HEK293T (cell line): ENCODE data around the gene TMEM62.
"Not testable (repeated sequence)": the region's sequence is repeated elsewhere in the genome, so short reads cannot be mapped to it uniquely, and the experiment has no call there.

Experiments used
- CTCF ChIA-PET: fragments of 350-600 bp; formaldehyde crosslinking; extraction: SDS; loops from one replicate; lab custom pipeline; 2021; ENCODE audit warnings: antibody characterized with exemption, inconsistent platforms; lab: Yijun Ruan, JAX
- POLR2A ChIA-PET: fragments of 350-600 bp; formaldehyde crosslinking; extraction: SDS; loops from one replicate; lab custom pipeline; 2020; ENCODE audit warnings: antibody characterized with exemption, inconsistent platforms; lab: Yijun Ruan, JAX
- DNase-seq: peaks from one replicate; pipeline ENCODE4 v3.0.0; 2012; ENCODE audit warnings: mixed read lengths; ENCODE audit errors: extremely low spot score
- ARNT ChIP-seq: fragments of 450-650 bp; IDR thresholded peaks from 2 replicates; pipeline ENCODE4 v1.6.1; 2017; ENCODE audit warnings: mild to moderate bottlenecking
- BHLHE40 ChIP-seq: fragments of 450-650 bp; IDR thresholded peaks from 2 replicates; pipeline ENCODE4 v1.6.1; 2016; ENCODE audit warnings: mild to moderate bottlenecking, moderate library complexity, borderline replicate concordance
- CTBP1 ChIP-seq: fragments of 450-650 bp; IDR thresholded peaks from 2 replicates; pipeline ENCODE4 v1.6.1; 2016; ENCODE audit warnings: borderline replicate concordance
- ELF4 ChIP-seq: fragments of 450-650 bp; IDR thresholded peaks from 2 replicates; pipeline ENCODE4 v1.6.1; 2017; ENCODE audit warnings: antibody characterized with exemption
- FOXA1 ChIP-seq: fragments of 450-650 bp; IDR thresholded peaks from 2 replicates; pipeline ENCODE4 v1.6.1; 2016; ENCODE audit warnings: mild to moderate bottlenecking
- FOXK2 ChIP-seq: fragments of 450-650 bp; IDR thresholded peaks from 2 replicates; pipeline ENCODE4 v1.6.1; 2016; ENCODE audit warnings: mild to moderate bottlenecking
- FOXM1 ChIP-seq: fragments of 450-650 bp; IDR thresholded peaks from 2 replicates; pipeline ENCODE4 v1.6.1; 2017; ENCODE audit warnings: mild to moderate bottlenecking, borderline replicate concordance
- HDGF ChIP-seq: fragments of 450-650 bp; IDR thresholded peaks from 2 replicates; pipeline ENCODE4 v1.6.1; 2017; ENCODE audit warnings: antibody characterized with exemption, borderline replicate concordance
- L3MBTL2 ChIP-seq: fragments of 450-650 bp; conservative IDR thresholded peaks from 2 replicates; pipeline ENCODE4 v1.6.1; 2016; ENCODE audit warnings: mild to moderate bottlenecking
- LEF1 ChIP-seq: fragments of 450-650 bp; IDR thresholded peaks from 2 replicates; pipeline ENCODE4 v1.6.1; 2017; ENCODE audit warnings: mild to moderate bottlenecking, borderline replicate concordance
- NFRKB ChIP-seq: fragments of 450-650 bp; IDR thresholded peaks from 2 replicates; pipeline ENCODE4 v1.6.1; 2016; ENCODE audit warnings: mild to moderate bottlenecking, moderate library complexity
- PKNOX1 ChIP-seq: fragments of 450-650 bp; IDR thresholded peaks from 2 replicates; pipeline ENCODE4 v1.6.1; 2016
- SP1 ChIP-seq: fragments of 450-650 bp; IDR thresholded peaks from 2 replicates; pipeline ENCODE4 v1.6.1; 2017
- SUZ12 ChIP-seq: fragments of 450-650 bp; IDR thresholded peaks from 2 replicates; pipeline ENCODE4 v1.6.1; 2016; ENCODE audit warnings: mild to moderate bottlenecking
- TARDBP ChIP-seq: fragments of 450-650 bp; IDR thresholded peaks from 2 replicates; pipeline ENCODE4 v1.6.1; 2016
- ZNF384 ChIP-seq: fragments of 450-650 bp; IDR thresholded peaks from 2 replicates; pipeline ENCODE4 v1.6.1; 2016

Gene TMEM62

DNA sequence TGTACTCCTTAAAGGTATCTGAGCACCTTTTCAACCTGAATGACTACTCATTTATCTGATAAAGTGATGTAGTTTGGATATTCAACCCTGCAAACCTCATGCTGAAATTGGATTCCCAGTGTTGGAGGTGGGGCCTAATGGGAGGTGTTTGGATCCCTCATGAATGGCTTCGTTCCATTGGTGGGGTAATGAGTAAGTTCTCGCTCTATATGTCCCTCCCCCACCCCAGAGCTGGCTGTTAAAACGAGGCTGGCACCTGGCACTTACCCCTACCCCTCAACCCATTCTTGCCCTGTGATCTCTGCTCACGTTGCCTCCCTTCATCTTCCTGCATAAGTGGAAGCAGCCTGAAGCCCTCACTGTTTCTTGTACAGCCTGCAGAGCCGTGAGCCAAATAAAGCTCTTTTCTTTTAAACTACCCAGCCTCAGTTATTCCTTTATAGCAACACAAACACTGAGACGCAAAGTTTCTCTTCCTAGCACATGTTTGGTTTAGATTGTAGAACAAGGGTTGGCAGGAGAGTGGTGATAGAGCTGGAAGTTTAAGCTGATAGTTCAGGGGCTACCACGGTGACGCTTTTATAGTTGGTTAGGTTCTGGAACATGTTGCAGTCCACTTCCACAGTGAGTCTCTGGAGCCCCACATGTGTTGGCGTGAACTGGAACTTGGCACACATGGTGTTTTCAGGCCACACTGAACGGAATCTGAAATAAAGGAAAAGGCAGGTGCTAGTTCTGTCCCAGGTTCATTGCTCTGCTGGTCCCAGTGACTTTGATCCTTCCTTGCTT is 63.6 kb downstream of the TMEM62 start:
- ChIA-PET POLR2A (no interaction called here), CTCF (no interaction called here)
- no peak for DNase-seq
- TF ChIP-seq HDGF (no peak), ELF4 (no peak), LEF1 (no peak), ARNT (no peak), FOXA1 (no peak), ZNF384 (no peak), FOXK2 (no peak), CTBP1 (no peak), SP1 (no peak), PKNOX1 (no peak), NFRKB (no peak), TARDBP (no peak), SUZ12 (no peak), BHLHE40 (no peak)

- CTCF ChIA-PET, DNase-seq, POLR2A ChIA-PET: not testable (repeated sequence)
Measured at GRCh38 chr15:43197773-43198172, 64.4 kb downstream of the TMEM62 start.

- DNase-seq, POLR2A ChIA-PET, CTCF ChIA-PET: not testable (repeated sequence)
Measured at GRCh38 chr15:43198556-43198955, 65.2 kb downstream of the TMEM62 start.

- POLR2A ChIA-PET: no interaction called here
- TF ChIP-seq TARDBP (no peak), CTBP1 (no peak), FOXK2 (no peak), ZNF384 (no peak), ARNT (no peak), SP1 (no peak), LEF1 (no peak), FOXM1 (no peak), ELF4 (no peak), BHLHE40 (no peak), FOXA1 (no peak), L3MBTL2 (no peak), PKNOX1 (no peak), SUZ12 (no peak), HDGF (no peak), NFRKB (no peak)
- CTCF ChIA-PET: no interaction called here
- no peak for DNase-seq
Measured at GRCh38 chr15:43198992-43199391, 65.6 kb downstream of the TMEM62 start.

DNA sequence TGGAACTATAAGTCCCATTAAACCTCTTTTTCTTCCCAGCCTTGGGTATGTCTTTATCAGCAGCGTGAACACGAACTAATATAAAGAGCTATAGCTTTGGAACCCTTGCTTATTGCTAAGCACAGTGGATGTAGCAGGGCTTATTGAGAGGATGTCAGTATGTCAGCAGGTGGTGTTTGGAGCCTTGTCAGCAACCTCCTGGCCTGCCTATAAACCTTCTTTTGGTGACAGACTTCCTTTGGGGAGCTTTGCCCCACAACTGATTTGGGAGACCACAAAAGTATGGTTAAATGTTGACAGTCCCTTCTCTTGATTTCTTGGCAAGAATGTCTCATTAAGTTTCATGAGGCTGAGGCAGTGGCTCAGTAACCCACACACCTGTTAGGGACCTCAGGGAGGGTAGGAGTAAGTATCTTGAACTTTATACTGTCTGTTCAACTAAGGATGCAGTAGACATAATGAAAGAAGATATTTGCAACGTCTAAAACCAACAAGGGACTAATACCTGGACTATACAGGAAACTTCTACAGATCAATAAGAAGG is 66.6 kb downstream of the TMEM62 start:
- ChIA-PET CTCF (interaction anchor here (0.9 kb wide), 1 partner anchor 14 kb away, joined by 5 read pairs; no protein-coding TSS in a partner anchor), POLR2A (no interaction called here)
- TF ChIP-seq TARDBP (no peak), PKNOX1 (no peak), SP1 (no peak), FOXK2 (no peak), HDGF (no peak), BHLHE40 (no peak), L3MBTL2 (no peak), FOXA1 (no peak), CTBP1 (no peak), ZNF384 (no peak), ARNT (no peak), ELF4 (no peak), LEF1 (no peak), NFRKB (no peak), FOXM1 (no peak), SUZ12 (no peak)
- no peak for DNase-seq

DNA sequence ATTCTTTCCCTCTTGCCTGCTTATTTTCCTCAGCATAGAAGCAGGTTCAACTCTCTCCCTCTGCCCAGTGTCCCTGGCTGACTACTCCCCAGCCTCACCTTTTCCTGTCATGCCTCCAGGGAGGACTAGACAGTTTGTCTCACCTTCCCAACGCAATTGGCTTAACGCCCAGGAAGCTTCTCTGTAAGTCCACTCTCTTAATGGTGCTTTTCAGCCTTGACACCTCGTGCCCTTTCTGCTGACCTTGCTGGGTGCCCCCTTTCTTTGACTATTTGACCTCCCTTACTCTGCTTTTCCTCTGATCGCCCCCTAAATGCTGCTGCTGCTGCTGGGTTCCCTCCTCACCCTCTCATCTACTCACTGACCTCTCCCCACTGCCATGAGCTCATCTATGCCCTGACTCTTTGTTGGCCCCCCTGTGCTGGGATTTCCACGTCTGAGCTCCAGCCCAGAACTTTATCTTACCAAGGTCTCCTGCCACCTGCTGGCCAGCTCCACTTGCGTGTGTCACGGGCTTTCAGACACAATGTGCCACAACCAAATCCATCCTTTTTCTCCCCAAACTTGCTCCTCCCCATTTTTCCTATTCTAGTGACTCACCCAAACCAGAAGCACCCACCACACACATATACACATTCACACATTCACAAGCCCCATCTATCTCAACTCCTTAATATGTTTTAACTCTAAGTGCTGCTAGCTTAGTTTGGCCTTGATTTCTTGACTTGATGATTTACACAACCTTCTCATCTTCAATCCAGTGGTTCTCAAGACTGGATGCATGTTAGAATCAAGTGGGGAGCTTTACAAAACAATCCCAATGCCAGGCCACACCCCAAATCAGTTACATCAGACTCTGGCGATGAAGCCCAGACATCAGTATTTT is 70.9 kb downstream of the TMEM62 start:
- ChIA-PET POLR2A (interaction anchor here (0.6 kb wide), 1 partner anchor 620 kb away, joined by 3 read pairs; the partner anchor contains the start of gene MFAP1), CTCF (interaction anchor here (0.6 to 2.0 kb wide), 14 partner anchors 9 to 148 kb away, joined by 3 to 9 read pairs (median 4); no protein-coding TSS in a partner anchor)
- TF ChIP-seq ZNF384 (no peak), HDGF (no peak), FOXK2 (no peak), SP1 (no peak), PKNOX1 (no peak), ELF4 (no peak), L3MBTL2 (no peak)
- DNase-seq: peak; percentile 58
